ENCODE data around the gene INHBB. TPM values are rescaled to one million over a fixed set of nuclear protein-coding genes. Genes with fewer than 3 reads are reported as not detected.

Gene INHBB
- polyA plus RNA-seq, 4 donors, result 0.07 to 3.2 (median 0.27) TPM; not detected in 1

- Histone ChIP-seq H3K36me3 (ENCODE audit: control insufficient read depth in 3 of 3, insufficient read depth in 2 of 3, low read depth in 1 of 3, low read length in 3 of 3) (no peaks in the 10 kb centered on the region), H3K27ac (ENCODE audit: low read depth in 1 of 3, low read length in 2 of 3) (no peak overlapping the region), H3K4me1 (ENCODE audit: control insufficient read depth in 3 of 3, insufficient read depth in 2 of 3, low read depth in 1 of 3, low read length in 2 of 3) (no peaks in the 10 kb centered on the region), H3K9me3 (ENCODE audit: control insufficient read depth in 2 of 2, insufficient read depth in 1 of 2, low read depth in 1 of 2, low read length in 1 of 2) (no peaks in the 10 kb centered on the region), H3K4me3 (ENCODE audit: low read depth in 1 of 3, low read length in 3 of 3) (no peak overlapping the region), H3K27me3 (ENCODE audit: control insufficient read depth in 3 of 3, insufficient read depth in 3 of 3, low read length in 3 of 3) (peaks cover 0 to 3% (median 3%) of the 10 kb centered on the region in 3 donors)
- 57 to 78% (median 68%) methylated on average over 21 of the region's 21 CpGs for WGBS, 3 donors
- peak; percentile 13 to 31 for DNase-seq
- no peak for FAIRE-seq
These were observed 34.3 kb downstream of the INHBB start for GRCh38 chr2:120379916-120380893.

GRCh38 chr2:120381192-120381591 is 35.3 kb downstream of the INHBB start:
- DNase-seq (no peak), FAIRE-seq (no peak)
- Histone ChIP-seq H3K4me3 (ENCODE audit: low read depth in 1 of 3, low read length in 3 of 3) (no peak overlapping the region), H3K27me3 (ENCODE audit: control insufficient read depth in 3 of 3, insufficient read depth in 3 of 3, low read length in 3 of 3) (peaks cover 0 to 3% (median 3%) of the 10 kb centered on the region in 3 donors), H3K36me3 (ENCODE audit: control insufficient read depth in 3 of 3, insufficient read depth in 2 of 3, low read depth in 1 of 3, low read length in 3 of 3) (no peaks in the 10 kb centered on the region), H3K4me1 (ENCODE audit: control insufficient read depth in 3 of 3, insufficient read depth in 2 of 3, low read depth in 1 of 3, low read length in 2 of 3) (no peaks in the 10 kb centered on the region), H3K27ac (ENCODE audit: low read depth in 1 of 3, low read length in 2 of 3) (no peak overlapping the region), H3K9me3 (ENCODE audit: control insufficient read depth in 2 of 2, insufficient read depth in 1 of 2, low read depth in 1 of 2, low read length in 1 of 2) (no peaks in the 10 kb centered on the region)
- WGBS, 3 donors, result 82 to 85% (median 83%) methylated on average over 6 of the region's 6 CpGs

- WGBS, 3 donors, result 66 to 77% (median 72%) methylated on average over 4 of the region's 4 CpGs
- no peaks in the 10 kb centered on the region for H3K36me3 ChIP-seq (ENCODE audit: control insufficient read depth in 3 of 3, insufficient read depth in 2 of 3, low read depth in 1 of 3, low read length in 3 of 3)
- no peak for FAIRE-seq
These were observed 35.7 kb downstream of the INHBB start for GRCh38 chr2:120381661-120382060.

GRCh38 chr2:120382541-120383144 is 36.7 kb downstream of the INHBB start:
- no peak for FAIRE-seq
- WGBS, 3 donors, result 93 to 94% (median 94%) methylated on average over 11 of the region's 11 CpGs

More at GRCh38 chr2:120381661-120382060, 35.7 kb downstream of the INHBB start:
- Histone ChIP-seq H3K4me3 (ENCODE audit: low read depth in 1 of 3, low read length in 3 of 3) (no peak overlapping the region), H3K4me1 (ENCODE audit: control insufficient read depth in 3 of 3, insufficient read depth in 2 of 3, low read depth in 1 of 3, low read length in 2 of 3) (no peaks in the 10 kb centered on the region), H3K9me3 (ENCODE audit: control insufficient read depth in 2 of 2, insufficient read depth in 1 of 2, low read depth in 1 of 2, low read length in 1 of 2) (no peaks in the 10 kb centered on the region), H3K27ac (ENCODE audit: low read depth in 1 of 3, low read length in 2 of 3) (no peak overlapping the region), H3K27me3 (ENCODE audit: control insufficient read depth in 3 of 3, insufficient read depth in 3 of 3, low read length in 3 of 3) (peaks cover 0 to 3% (median 3%) of the 10 kb centered on the region in 3 donors)
- no peak for DNase-seq

GRCh38 chr2:120383191-120383590 is 37.3 kb downstream of the INHBB start:
- WGBS, 3 donors, result 85 to 93% (median 85%) methylated on average over 7 of the region's 7 CpGs
- Histone ChIP-seq H3K27me3 (ENCODE audit: control insufficient read depth in 3 of 3, insufficient read depth in 3 of 3, low read length in 3 of 3) (peaks cover 0 to 3% (median 0%) of the 10 kb centered on the region in 3 donors), H3K4me1 (ENCODE audit: control insufficient read depth in 3 of 3, insufficient read depth in 2 of 3, low read depth in 1 of 3, low read length in 2 of 3) (no peaks in the 10 kb centered on the region), H3K9me3 (ENCODE audit: control insufficient read depth in 2 of 2, insufficient read depth in 1 of 2, low read depth in 1 of 2, low read length in 1 of 2) (no peaks in the 10 kb centered on the region), H3K36me3 (ENCODE audit: control insufficient read depth in 3 of 3, insufficient read depth in 2 of 3, low read depth in 1 of 3, low read length in 3 of 3) (no peaks in the 10 kb centered on the region), H3K27ac (ENCODE audit: low read depth in 1 of 3, low read length in 2 of 3) (no peak overlapping the region), H3K4me3 (ENCODE audit: low read depth in 1 of 3, low read length in 3 of 3) (no peak overlapping the region)
- no peak for DNase-seq
- no peak for FAIRE-seq

More at GRCh38 chr2:120382541-120383144, 36.7 kb downstream of the INHBB start:
- no peak for DNase-seq
- no peak overlapping the region for H3K4me3 ChIP-seq (ENCODE audit: low read depth in 1 of 3, low read length in 3 of 3)
- H3K36me3 ChIP-seq (ENCODE audit: control insufficient read depth in 3 of 3, insufficient read depth in 2 of 3, low read depth in 1 of 3, low read length in 3 of 3), result no peaks in the 10 kb centered on the region
- H3K27ac ChIP-seq (ENCODE audit: low read depth in 1 of 3, low read length in 2 of 3), result no peak overlapping the region
- H3K4me1 ChIP-seq (ENCODE audit: control insufficient read depth in 3 of 3, insufficient read depth in 2 of 3, low read depth in 1 of 3, low read length in 2 of 3), result no peaks in the 10 kb centered on the region
- H3K27me3 ChIP-seq (ENCODE audit: control insufficient read depth in 3 of 3, insufficient read depth in 3 of 3, low read length in 3 of 3), result peaks cover 0 to 3% (median 0%) of the 10 kb centered on the region in 3 donors
- no peaks in the 10 kb centered on the region for H3K9me3 ChIP-seq (ENCODE audit: control insufficient read depth in 2 of 2, insufficient read depth in 1 of 2, low read depth in 1 of 2, low read length in 1 of 2)

GRCh38 chr2:120383631-120384340 is 37.9 kb downstream of the INHBB start:
- Histone ChIP-seq H3K36me3 (ENCODE audit: control insufficient read depth in 3 of 3, insufficient read depth in 2 of 3, low read depth in 1 of 3, low read length in 3 of 3) (no peaks in the 10 kb centered on the region), H3K4me3 (ENCODE audit: low read depth in 1 of 3, low read length in 3 of 3) (no peak overlapping the region), H3K4me1 (ENCODE audit: control insufficient read depth in 3 of 3, insufficient read depth in 2 of 3, low read depth in 1 of 3, low read length in 2 of 3) (no peaks in the 10 kb centered on the region), H3K9me3 (ENCODE audit: control insufficient read depth in 2 of 2, insufficient read depth in 1 of 2, low read depth in 1 of 2, low read length in 1 of 2) (no peaks in the 10 kb centered on the region), H3K27ac (ENCODE audit: low read depth in 1 of 3, low read length in 2 of 3) (no peak overlapping the region), H3K27me3 (ENCODE audit: control insufficient read depth in 3 of 3, insufficient read depth in 3 of 3, low read length in 3 of 3) (peaks cover 0 to 3% (median 0%) of the 10 kb centered on the region in 3 donors)
- DNase-seq (no peak), FAIRE-seq (no peak)
- 86 to 87% (median 86%) methylated on average over 13 of the region's 13 CpGs for whole genome bisulfite sequencing, 3 donors

GRCh38 chr2:120384486-120385354 is 38.8 kb downstream of the INHBB start:
- Histone ChIP-seq H3K27me3 (ENCODE audit: control insufficient read depth in 3 of 3, insufficient read depth in 3 of 3, low read length in 3 of 3) (peaks cover 0 to 3% (median 0%) of the 10 kb centered on the region in 3 donors), H3K4me1 (ENCODE audit: control insufficient read depth in 3 of 3, insufficient read depth in 2 of 3, low read depth in 1 of 3, low read length in 2 of 3) (no peaks in the 10 kb centered on the region), H3K9me3 (ENCODE audit: control insufficient read depth in 2 of 2, insufficient read depth in 1 of 2, low read depth in 1 of 2, low read length in 1 of 2) (no peaks in the 10 kb centered on the region), H3K36me3 (ENCODE audit: control insufficient read depth in 3 of 3, insufficient read depth in 2 of 3, low read depth in 1 of 3, low read length in 3 of 3) (no peaks in the 10 kb centered on the region), H3K4me3 (ENCODE audit: low read depth in 1 of 3, low read length in 3 of 3) (no peak overlapping the region), H3K27ac (ENCODE audit: low read depth in 1 of 3, low read length in 2 of 3) (no peak overlapping the region)
- FAIRE-seq (no peak), DNase-seq (no peak)
- 44 to 68% (median 55%) methylated on average over 13 of the region's 13 CpGs for WGBS, 3 donors

Data from small intestine (tissue), 7 donors.